Rectal smooth muscle tissue (tissue), 1 donor: Measurements from ENCODE around the gene FUCA1.

ENCODE experiments used
- H3K27ac ChIP-seq: one replicate; pipeline ENCODE4 v1.7.0; 2013; ENCODE audit warnings: low read depth, low read length, inconsistent platforms
- H3K27me3 ChIP-seq: one replicate; pipeline ENCODE4 v1.7.0; 2013; ENCODE audit warnings: low read length; ENCODE audit not compliant: control insufficient read depth, insufficient read depth
- H3K36me3 ChIP-seq: one replicate; pipeline ENCODE4 v1.7.0; 2013; ENCODE audit warnings: low read length; ENCODE audit not compliant: control insufficient read depth, insufficient read depth
- H3K4me1 ChIP-seq: one replicate; pipeline ENCODE4 v1.7.0; 2013; ENCODE audit warnings: low read length; ENCODE audit not compliant: control insufficient read depth, insufficient read depth
- H3K4me3 ChIP-seq: one replicate; pipeline ENCODE4 v1.7.0; 2013; ENCODE audit warnings: low read length
- H3K9ac ChIP-seq: one replicate; pipeline ENCODE4 v1.7.0; 2013; ENCODE audit warnings: low read length

FUCA1 gene

DNA sequence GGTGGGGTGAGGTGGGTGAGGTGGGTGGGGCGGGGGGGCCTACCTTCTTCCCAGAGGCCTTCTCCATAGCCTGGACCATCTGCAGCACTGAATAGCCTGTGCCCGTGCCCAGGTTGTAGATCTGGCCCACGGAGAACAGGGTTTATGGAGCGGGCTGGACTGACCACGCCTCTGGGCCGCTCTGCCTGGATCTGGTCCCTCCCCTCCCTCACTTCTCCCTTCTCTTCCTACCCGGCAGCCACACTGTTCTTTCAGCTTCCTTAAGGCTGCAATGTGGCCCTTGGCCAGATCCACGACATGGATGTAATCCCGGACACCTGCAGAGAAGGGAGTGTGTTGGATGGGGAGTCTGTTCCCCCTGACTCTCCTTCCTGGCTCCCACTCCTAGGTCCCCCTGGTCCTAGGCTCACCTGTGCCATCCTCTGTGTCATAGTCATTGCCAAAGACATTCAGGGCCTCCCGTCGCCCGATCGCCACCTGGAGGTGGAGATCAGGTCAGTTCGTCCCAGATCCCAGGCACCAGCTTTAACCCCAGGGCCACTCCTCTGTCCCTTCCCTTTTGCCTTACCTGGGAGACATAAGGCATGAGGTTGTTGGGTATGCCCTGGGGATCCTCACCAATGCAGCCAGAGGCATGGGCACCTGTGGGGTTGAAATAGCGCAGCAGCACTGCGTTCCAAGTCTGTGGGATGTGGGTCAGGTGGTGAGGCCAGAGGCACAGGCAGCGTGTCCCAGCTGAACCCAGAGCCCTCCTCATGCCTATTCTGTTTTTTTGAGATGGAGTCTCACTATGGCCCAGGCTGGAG is 71.4 kb downstream of the FUCA1 start:
- Histone ChIP-seq H3K36me3 (peaks cover 7% of the 10 kb centered on the region), H3K27ac (no peak overlapping the region), H3K9ac (no peak overlapping the region), H3K27me3 (no peaks in the 10 kb centered on the region), H3K4me3 (no peak overlapping the region), H3K4me1 (peaks cover 18% of the 10 kb centered on the region)

DNA sequence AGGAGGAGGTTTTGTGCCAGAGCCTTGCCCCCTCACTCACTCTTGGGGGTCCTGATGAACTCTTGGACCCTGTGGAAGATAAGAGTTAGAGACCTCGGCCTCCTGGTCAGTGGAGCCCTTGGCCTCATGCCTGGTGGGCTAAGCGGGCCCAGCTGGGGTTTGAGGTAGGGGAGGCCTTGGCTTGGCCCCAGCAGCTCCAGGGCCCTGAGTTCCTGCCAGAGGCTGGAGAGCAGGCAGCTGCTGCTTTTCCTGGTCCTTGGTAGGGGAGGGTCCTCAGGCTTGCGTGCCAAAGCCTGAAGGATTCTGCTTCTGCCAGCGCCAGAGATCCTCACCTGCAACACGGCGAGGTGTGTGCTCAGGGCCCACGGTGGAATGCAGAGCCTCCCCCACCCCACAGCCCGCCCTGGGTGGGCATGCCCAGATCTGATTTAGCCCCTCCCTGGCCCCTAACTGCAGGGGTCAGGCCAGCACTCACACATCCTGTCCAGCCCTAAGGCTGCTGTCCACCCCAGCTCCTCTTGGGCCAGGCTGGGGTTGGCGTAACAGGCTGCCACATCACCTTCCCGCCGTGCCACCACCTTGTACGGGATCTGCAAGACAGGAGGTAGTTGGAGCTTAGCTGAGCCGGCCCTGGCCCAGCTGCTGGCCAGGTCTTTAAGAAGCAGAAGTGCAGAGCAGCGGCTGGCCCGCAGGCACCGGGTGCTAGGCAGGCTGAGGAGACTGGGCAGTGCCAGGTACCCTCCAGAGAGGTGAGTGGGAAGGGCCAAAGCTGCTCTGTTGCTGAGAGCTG is 72.2 kb downstream of the FUCA1 start:
- peaks cover 18% of the 10 kb centered on the region for H3K4me1 ChIP-seq
- H3K27me3 ChIP-seq, result no peaks in the 10 kb centered on the region
- no peak overlapping the region for H3K4me3 ChIP-seq
- H3K36me3 ChIP-seq, result peaks cover 7% of the 10 kb centered on the region
- no peak overlapping the region for H3K9ac ChIP-seq
- no peak overlapping the region for H3K27ac ChIP-seq
